IMR-90 (cell line): Measurements from ENCODE around the gene NTM. TPM values are rescaled to one million over a fixed set of nuclear protein-coding genes. Genes with fewer than 3 reads are reported as not detected.

ENCODE experiments used
- ATAC-seq: fragments of 200-7000 bp; cut with Tn5 transposase; 2 replicates; pipeline ENCODE4 v1.9.1; 2020; ENCODE audit warnings: low read depth, mild to moderate bottlenecking, moderate library complexity
- BruUV-seq: library from RNA; stranded (reverse); fragments of 400-500 nt; replicated peaks from 2 replicates; lab custom pipeline; 2021; lab: Mats Ljungman, UMichigan
- CTCF ChIA-PET: fragments of 300-600 bp; formaldehyde crosslinking; extraction: SDS; loops from one replicate; lab custom pipeline; 2021; ENCODE audit warnings: antibody characterized with exemption; lab: Yijun Ruan, JAX
- POLR2A ChIA-PET: fragments of 300-600 bp; sonication (Branson Sonifier 250); formaldehyde crosslinking; loops from one replicate; lab custom pipeline; 2022; ENCODE audit warnings: antibody characterized with exemption; ENCODE audit not compliant: unreplicated experiment; lab: Charles Lee
- DNase-seq: peaks from one replicate; pipeline ENCODE4 v3.0.0; 2013
- H2AFZ ChIP-seq: replicated peaks from 2 replicates; pipeline ENCODE3; 2013; ENCODE audit warnings: low read length, mild to moderate bottlenecking; ENCODE audit not compliant: poor library complexity
- H2AK5ac ChIP-seq: 2 replicates; pipeline ENCODE4 v1.6.1; 2013; ENCODE audit warnings: low read depth, low read length, inconsistent platforms
- H2AK9ac ChIP-seq: replicated peaks from 2 replicates; pipeline ENCODE3; 2013; ENCODE audit warnings: mild to moderate bottlenecking, low read depth, low read length, moderate library complexity; ENCODE audit not compliant: poor library complexity
- H2BK120ac ChIP-seq: 2 replicates; pipeline ENCODE4 v1.6.1; 2013; ENCODE audit warnings: low read depth, low read length, inconsistent platforms
- H2BK15ac ChIP-seq: 3 replicates; pipeline ENCODE4 v1.6.1; 2013; ENCODE audit warnings: low read depth, low read length, inconsistent platforms
- H2BK20ac ChIP-seq: 2 replicates; pipeline ENCODE4 v1.6.1; 2013; ENCODE audit warnings: low read depth, mild to moderate bottlenecking, inconsistent platforms, low read length, moderate library complexity
- H2BK5ac ChIP-seq: 2 replicates; pipeline ENCODE4 v1.6.1; 2013; ENCODE audit warnings: mild to moderate bottlenecking, low read depth, low read length, inconsistent platforms; ENCODE audit not compliant: poor library complexity, severe bottlenecking
- H3K14ac ChIP-seq: replicated peaks from 2 replicates; pipeline ENCODE4 v1.6.1; 2013; ENCODE audit warnings: low read depth, low read length, inconsistent platforms
- H3K18ac ChIP-seq: 2 replicates; pipeline ENCODE4 v1.6.1; 2013; ENCODE audit warnings: low read depth, low read length, control low read depth
- H3K23ac ChIP-seq: 2 replicates; pipeline ENCODE4 v1.6.1; 2013; ENCODE audit warnings: low read depth, low read length, inconsistent platforms
- H3K27ac ChIP-seq: 2 replicates; pipeline ENCODE4 v1.5.1; 2013; ENCODE audit warnings: mild to moderate bottlenecking, control low read depth, low read length; ENCODE audit not compliant: insufficient read depth
- H3K27me3 ChIP-seq: 2 replicates; pipeline ENCODE4 v1.6.1; 2013; ENCODE audit warnings: low read length; ENCODE audit not compliant: control insufficient read depth, insufficient read depth
- H3K36me3 ChIP-seq: 2 replicates; pipeline ENCODE4 v1.6.1; 2013; ENCODE audit warnings: low read length, mixed read lengths; ENCODE audit not compliant: control insufficient read depth, insufficient read depth
- H3K4ac ChIP-seq: 2 replicates; pipeline ENCODE4 v1.6.1; 2013; ENCODE audit warnings: low read depth, low read length, inconsistent platforms
- H3K4me1 ChIP-seq: 2 replicates; pipeline ENCODE4 v1.6.1; 2013; ENCODE audit warnings: low read length, mixed read lengths; ENCODE audit not compliant: control insufficient read depth, insufficient read depth
- H3K4me2 ChIP-seq: 2 replicates; pipeline ENCODE4 v1.6.1; 2013; ENCODE audit warnings: low read depth, mild to moderate bottlenecking, control low read depth, low read length, moderate library complexity
- H3K4me3 ChIP-seq: 2 replicates; pipeline ENCODE4 v1.5.1; 2013; ENCODE audit warnings: low read depth, mild to moderate bottlenecking, control low read depth, low read length, moderate library complexity; ENCODE audit not compliant: insufficient read depth
- H3K56ac ChIP-seq: 2 replicates; pipeline ENCODE4 v1.6.1; 2013; ENCODE audit warnings: low read length, inconsistent platforms; ENCODE audit not compliant: insufficient read depth; ENCODE audit errors: extremely low read depth
- H3K79me1 ChIP-seq, 2 experiments: 2 replicates each; pipeline ENCODE4 v1.6.1; 2013; ENCODE audit warnings: low read length in 2 of 2, inconsistent platforms in 1 of 2, low read depth in 1 of 2
- H3K9ac ChIP-seq: 2 replicates; pipeline ENCODE4 v1.6.1; 2013; ENCODE audit warnings: low read depth, low read length, control low read depth
- H3K9me1 ChIP-seq: 2 replicates; pipeline ENCODE4 v1.6.1; 2013; ENCODE audit warnings: low read length, inconsistent platforms; ENCODE audit not compliant: insufficient read depth
- H3K9me3 ChIP-seq: 2 replicates; pipeline ENCODE4 v1.6.1; 2013; ENCODE audit warnings: low read length; ENCODE audit not compliant: control insufficient read depth, insufficient read depth
- H4K20me1 ChIP-seq: 2 replicates; pipeline ENCODE4 v1.6.1; 2013; ENCODE audit warnings: low read length, inconsistent platforms; ENCODE audit not compliant: insufficient read depth
- H4K5ac ChIP-seq: 2 replicates; pipeline ENCODE4 v1.6.1; 2013; ENCODE audit warnings: mild to moderate bottlenecking, low read depth, low read length, control low read depth
- H4K8ac ChIP-seq, 2 experiments: 2 replicates each; pipeline ENCODE4 v1.6.1; 2013; ENCODE audit warnings: low read depth in 2 of 2, low read length in 2 of 2, control low read depth in 1 of 2, inconsistent platforms in 1 of 2
- H4K91ac ChIP-seq: 2 replicates; pipeline ENCODE4 v1.6.1; 2013; ENCODE audit warnings: low read depth, low read length, inconsistent platforms; ENCODE audit not compliant: insufficient read depth
- MAZ ChIP-seq: IDR thresholded peaks from 2 replicates; pipeline ENCODE4 v1.6.1; 2012; ENCODE audit warnings: low read depth, mild to moderate bottlenecking, low read length, improper control_type of control experiment, moderate library complexity, borderline replicate concordance
- POLR2A ChIP-seq: IDR thresholded peaks from 2 replicates; pipeline ENCODE4 v1.6.1; 2012; ENCODE audit warnings: mild to moderate bottlenecking, low read depth, low read length
- RFX5 ChIP-seq: IDR thresholded peaks from 2 replicates; pipeline ENCODE4 v1.8.0; 2012; ENCODE audit warnings: low read depth, mild to moderate bottlenecking, low read length, moderate library complexity
- whole genome bisulfite sequencing, 2 experiments: methylation state at CpG; one replicate each; pipeline versions ENCODE4 v1.1.5 to v1.1.7; 2013; ENCODE audit warnings: missing lambda C conversion rate in 2 of 2; ENCODE audit not compliant: insufficient read length in 1 of 2; ENCODE audit errors: extremely low coverage in 2 of 2; 5-methylcytosine and 5-hydroxymethylcytosine counted together
- dilution Hi-C: fragments of 300-500 bp; cut with HindIII; formaldehyde crosslinking; loops from one replicate; pipeline ENCODE4 v1.14.3; 2018; ENCODE audit warnings: low sequenced_read_pairs; ENCODE audit not compliant: unreplicated experiment
- in situ Hi-C: fragments of 300-500 bp; cut with MboI; formaldehyde crosslinking; loops from 3 replicates; pipeline ENCODE4 v1.14.3; 2019; ENCODE audit warnings: low sequenced_read_pairs, inconsistent platforms, mixed read lengths
- intact Hi-C: fragments of 100-400 bp; cut with micrococcal nuclease; formaldehyde crosslinking; loops from 2 replicates; pipeline ENCODE4 v1.10.0; 2022
- polyA plus RNA-seq, 3 experiments: library from polyadenylated mRNA; depleted of rRNA; stranded (reverse); fragments of >200 nt; gene quantifications; 2 replicates each; pipeline ENCODE4 v1.2.3, GENCODE V29; 2012; ENCODE audit warnings: low replicate concordance in 1 of 3
- total RNA-seq: library from RNA; depleted of rRNA; stranded (reverse); fragments of >200 nt; gene quantifications from 2 replicates; pipeline ENCODE4 v1.2.3, GENCODE V29; 2012

Gene NTM
- total and polyA plus RNA-seq, 2 of the 4 experiments (the other 2 are of a cell fraction) = 19.5 to 25.5 TPM

DNA sequence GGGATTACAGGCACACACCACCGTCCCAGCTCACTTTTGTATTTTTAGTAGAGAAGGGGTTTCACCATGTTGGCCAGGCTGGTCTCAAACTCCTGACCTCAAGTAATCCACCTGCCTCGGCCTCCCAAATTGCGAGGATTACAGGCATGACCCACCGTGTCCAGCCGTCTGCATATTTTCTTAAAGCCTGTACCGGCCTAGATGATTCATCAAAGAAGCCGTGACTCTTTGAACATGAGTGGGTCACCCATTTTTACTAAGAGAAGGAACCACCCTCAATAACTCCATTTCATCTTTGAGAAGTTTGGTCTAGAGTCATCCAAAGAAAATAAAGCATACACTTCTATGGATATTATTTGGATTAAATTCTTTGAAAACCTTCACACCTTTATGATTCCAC lies 388.3 kb downstream of the NTM start:
- H2AK9ac ChIP-seq = no peak overlapping the region
- no peak overlapping the region for H3K27ac ChIP-seq
- intact Hi-C loops = no loop called here
- H3K9me3 ChIP-seq = no peaks in the 10 kb centered on the region
- POLR2A ChIA-PET = no interaction called here
- H3K4me1 ChIP-seq = peaks cover 24% of the 10 kb centered on the region
- dilution Hi-C loops = no loop called here
- peak overlapping the region; percentile 75; the same call in 1 of the 2 replicates for H2BK20ac ChIP-seq
- no peak overlapping the region for H3K9ac ChIP-seq
- H3K4me3 ChIP-seq = no peak overlapping the region
- no peak overlapping the region; the same call in 1 of the 2 replicates for H3K4ac ChIP-seq
- H2AFZ ChIP-seq = no peak overlapping the region
- H3K18ac ChIP-seq = peak overlapping the region; percentile 33; the same call in 1 of the 2 replicates
- no peak overlapping the region for H3K4me2 ChIP-seq
- 90% methylated on average over 4 of the region's 7 CpGs; no CpG with 5 or more reads in 1 of the 2 experiments for WGBS, 2 experiments
- no peak overlapping the region for H2BK15ac ChIP-seq
- no peak overlapping the region; the same call in 1 of the 2 replicates for H3K14ac ChIP-seq
- CTCF ChIA-PET = interaction anchor here (1.0 kb wide), 2 partner anchors 11 to 12 kb away, joined by 3 to 5 read pairs; no protein-coding TSS in a partner anchor
- TF ChIP-seq POLR2A (no peak), MAZ (no peak), RFX5 (no peak)
- peak overlapping the region in 1 of 2 experiments; percentile 6; a peak in 1 of 4 replicates for H4K8ac ChIP-seq
- no peak overlapping the region for H4K91ac ChIP-seq
- in situ Hi-C loops = no loop called here
- no peak overlapping the region for H3K23ac ChIP-seq
- no peak overlapping the region for H4K5ac ChIP-seq
- ATAC-seq (no peak), DNase-seq (no peak)
- no peak overlapping the region for H2BK5ac ChIP-seq
- BruUV-seq = no TSS peak
- no peaks in the 10 kb centered on the region for H3K27me3 ChIP-seq
- H3K79me1 ChIP-seq = no peaks in the 10 kb centered on the region
- no peaks in the 10 kb centered on the region for H3K36me3 ChIP-seq
- peak overlapping the region; percentile 69 for H2BK120ac ChIP-seq
- no peak overlapping the region for H2AK5ac ChIP-seq
- H3K56ac ChIP-seq = no peak overlapping the region
- H3K9me1 ChIP-seq = peaks cover 4% of the 10 kb centered on the region; the same call in 1 of the 2 replicates
- no peaks in the 10 kb centered on the region for H4K20me1 ChIP-seq
